Esophagus squamous epithelium (tissue), 5 donors: ENCODE measurements around the gene C5orf24. TPM values are rescaled to one million over a fixed set of nuclear protein-coding genes. Genes with fewer than 3 reads are reported as not detected.

Source experiments
- DNase-seq: peaks from one replicate; lab custom pipeline; 2025; lab: John Stamatoyannopoulos, UW
- H3K27ac ChIP-seq, 4 donors: fragments of 200-600 bp; sonication (generic); one replicate each; pipeline ENCODE4 v1.5.1; 2016 to 2019; ENCODE audit warnings: mild to moderate bottlenecking in 1 of 4
- H3K27me3 ChIP-seq, 4 donors: fragments of 200-600 bp; sonication (generic); 1 replicate in 3 of 4; 2 replicates in 1 of 4; pipeline versions ENCODE4 v1.5.1 to v1.6.0; 2017 to 2021; ENCODE audit warnings: antibody characterized with exemption in 1 of 4
- H3K36me3 ChIP-seq, 3 donors: fragments of 200-600 bp; sonication (generic); one replicate each; pipeline ENCODE4 v1.5.1; 2016 to 2019
- H3K4me1 ChIP-seq, 3 donors: fragments of 200-600 bp; sonication (generic); one replicate each; pipeline ENCODE4 v1.5.1; 2017 to 2019
- H3K4me3 ChIP-seq, 4 donors: fragments of 200-600 bp; sonication (generic); 1 replicate in 3 of 4; 2 replicates in 1 of 4; pipeline ENCODE4 v1.5.1; 2016 to 2019; ENCODE audit warnings: mild to moderate bottlenecking in 2 of 4, moderate library complexity in 1 of 4
- H3K9me3 ChIP-seq, 3 donors: fragments of 200-600 bp; sonication (generic); one replicate each; pipeline ENCODE4 v1.5.1; 2016 to 2019
- POLR2A ChIP-seq, 4 donors: fragments of 450-650 bp; IDR thresholded peaks; one replicate each; pipeline ENCODE4 v1.6.1; 2017; ENCODE audit warnings: antibody characterized with exemption in 4 of 4, mild to moderate bottlenecking in 4 of 4, moderate library complexity in 3 of 4
- WGBS, 2 donors: methylation state at CpG; one replicate each; pipeline ENCODE4 v1.1.5; 2018; 5-methylcytosine and 5-hydroxymethylcytosine counted together
- intact Hi-C: fragments of 100-400 bp; cut with DNase I; formaldehyde crosslinking; loops from one replicate; pipeline ENCODE4 v1.15.0; 2022
- total RNA-seq, 4 donors: library from RNA; depleted of rRNA; stranded (reverse); fragments of >200 nt; gene quantifications; one replicate each; pipeline ENCODE4 v1.1.0, GENCODE V29; 2016
- TF ChIP-seq, protein P1 (sequence below), 6 experiments: fragments of 450-650 bp in 4 of 6; fragments of 200-600 bp in 2 of 6; sonication (generic) in 2 of 6; IDR thresholded peaks; one replicate each; pipeline ENCODE4 v1.5.1; 2016 to 2019; ENCODE audit warnings: antibody characterized with exemption in 6 of 6, mild to moderate bottlenecking in 4 of 6, moderate library complexity in 4 of 6
- donor health status: DM: yes; HTN: yes; CAD: no.

The C5orf24 gene
- total RNA-seq, 4 donors from 2014 or later = 17.9 to 36.2 (median 24.7) TPM

DNA sequence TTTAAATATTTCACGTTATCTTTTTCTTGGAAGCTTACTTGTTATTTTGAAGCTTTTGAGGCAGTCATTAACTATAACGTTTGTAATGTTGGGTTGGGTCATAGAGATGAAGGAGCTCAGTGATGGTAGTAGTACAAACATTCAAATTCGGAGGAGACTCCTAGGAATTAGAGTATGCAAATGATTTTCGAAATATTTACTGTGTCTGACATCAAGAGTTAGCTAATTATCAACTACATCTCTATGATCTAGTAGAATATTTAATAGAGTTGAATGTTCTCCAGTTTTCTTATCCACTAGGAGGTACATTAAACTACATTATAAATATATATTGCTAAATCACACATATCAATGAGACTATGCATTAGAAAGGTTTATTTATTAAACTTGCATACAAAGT, 28.8 kb upstream of the C5orf24 start:
- no peak for DNase-seq
- Histone ChIP-seq H3K27me3 (no peaks in the 10 kb centered on the region), H3K4me1 (no peaks in the 10 kb centered on the region), H3K27ac (no peak overlapping the region), H3K9me3 (no peaks in the 10 kb centered on the region), H3K4me3 (no peak overlapping the region), H3K36me3 (peaks cover 3 to 100% (median 38%) of the 10 kb centered on the region in 3 donors)
- 84 to 89% methylated on average over 4 of the region's 4 CpGs for WGBS, 2 donors
- TF ChIP-seq, protein P1, sequence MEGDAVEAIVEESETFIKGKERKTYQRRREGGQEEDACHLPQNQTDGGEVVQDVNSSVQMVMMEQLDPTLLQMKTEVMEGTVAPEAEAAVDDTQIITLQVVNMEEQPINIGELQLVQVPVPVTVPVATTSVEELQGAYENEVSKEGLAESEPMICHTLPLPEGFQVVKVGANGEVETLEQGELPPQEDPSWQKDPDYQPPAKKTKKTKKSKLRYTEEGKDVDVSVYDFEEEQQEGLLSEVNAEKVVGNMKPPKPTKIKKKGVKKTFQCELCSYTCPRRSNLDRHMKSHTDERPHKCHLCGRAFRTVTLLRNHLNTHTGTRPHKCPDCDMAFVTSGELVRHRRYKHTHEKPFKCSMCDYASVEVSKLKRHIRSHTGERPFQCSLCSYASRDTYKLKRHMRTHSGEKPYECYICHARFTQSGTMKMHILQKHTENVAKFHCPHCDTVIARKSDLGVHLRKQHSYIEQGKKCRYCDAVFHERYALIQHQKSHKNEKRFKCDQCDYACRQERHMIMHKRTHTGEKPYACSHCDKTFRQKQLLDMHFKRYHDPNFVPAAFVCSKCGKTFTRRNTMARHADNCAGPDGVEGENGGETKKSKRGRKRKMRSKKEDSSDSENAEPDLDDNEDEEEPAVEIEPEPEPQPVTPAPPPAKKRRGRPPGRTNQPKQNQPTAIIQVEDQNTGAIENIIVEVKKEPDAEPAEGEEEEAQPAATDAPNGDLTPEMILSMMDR (IDR thresholded peaks at IDR 0.05) = no peak
- TF ChIP-seq POLR2A (IDR thresholded peaks at IDR 0.05) = no peak
- intact Hi-C loops = no loop called here

DNA sequence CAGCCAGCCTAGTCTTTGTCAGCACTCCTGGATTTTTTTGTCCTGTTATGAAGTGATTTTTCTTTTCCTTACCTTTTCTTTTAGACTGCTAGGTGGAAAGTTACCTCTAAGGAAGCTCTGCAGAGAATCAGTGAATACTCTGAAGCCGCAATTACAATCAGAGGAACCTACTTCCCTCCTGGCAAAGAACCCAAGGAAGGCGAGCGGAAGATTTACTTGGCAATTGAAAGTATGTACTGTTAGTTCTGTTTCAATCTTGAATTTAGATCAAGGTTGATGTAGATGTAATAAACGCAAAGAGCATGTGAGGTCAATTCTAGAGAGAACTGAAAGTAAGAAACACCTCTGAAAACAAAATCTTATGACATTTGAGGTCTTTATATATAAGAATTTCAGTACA, 27.0 kb upstream of the C5orf24 start:
- intact Hi-C loops = no loop called here
- Histone ChIP-seq H3K27ac (no peak overlapping the region), H3K9me3 (no peaks in the 10 kb centered on the region), H3K4me3 (no peak overlapping the region), H3K4me1 (no peaks in the 10 kb centered on the region), H3K27me3 (no peaks in the 10 kb centered on the region), H3K36me3 (peaks cover 3 to 100% (median 36%) of the 10 kb centered on the region in 3 donors)
- DNase-seq = no peak
- WGBS, 2 donors = 79 to 90% methylated on average over 4 of the region's 4 CpGs
- no peak for TF ChIP-seq POLR2A (IDR thresholded peaks at IDR 0.05)
- TF ChIP-seq, protein P1 (IDR thresholded peaks at IDR 0.05) = no peak

DNA sequence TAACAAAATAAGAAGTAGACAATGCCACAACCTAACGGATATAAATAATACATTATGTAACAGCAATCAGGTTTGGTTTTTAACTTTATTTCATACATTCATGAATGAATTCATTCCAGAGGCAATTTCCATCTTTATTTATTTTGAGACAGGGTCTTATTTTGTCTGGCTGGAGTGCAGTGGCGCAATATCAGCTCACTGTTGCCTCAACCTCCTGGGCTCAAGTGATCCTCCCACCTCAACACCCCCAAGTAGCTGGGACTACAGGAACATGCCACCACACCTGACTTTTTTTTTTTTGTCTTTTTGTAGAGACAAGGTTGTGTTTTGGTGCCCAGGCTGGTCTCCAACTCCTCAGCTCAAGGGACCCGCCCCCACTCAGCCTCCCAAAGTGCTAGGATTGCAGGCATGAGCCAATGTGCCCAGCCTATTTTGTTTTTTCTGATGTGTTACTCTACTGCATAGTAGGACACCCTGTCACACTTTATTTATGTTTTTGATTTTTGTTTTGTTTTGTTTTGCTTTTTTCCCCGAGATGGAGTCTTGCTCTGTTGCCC, 26.3 kb upstream of the C5orf24 start:
- intact Hi-C loops = no loop called here
- Histone ChIP-seq H3K27ac (no peak overlapping the region), H3K36me3 (peaks cover 3 to 100% (median 33%) of the 10 kb centered on the region in 3 donors), H3K27me3 (no peaks in the 10 kb centered on the region), H3K9me3 (no peaks in the 10 kb centered on the region), H3K4me1 (no peaks in the 10 kb centered on the region), H3K4me3 (no peak overlapping the region)
- no peak for TF ChIP-seq POLR2A (IDR thresholded peaks at IDR 0.05)
- TF ChIP-seq, protein P1 (IDR thresholded peaks at IDR 0.05) = no peak
- 91% methylated on average over 4 of the region's 4 CpGs for WGBS, 2 donors
- DNase-seq = no peak

DNA sequence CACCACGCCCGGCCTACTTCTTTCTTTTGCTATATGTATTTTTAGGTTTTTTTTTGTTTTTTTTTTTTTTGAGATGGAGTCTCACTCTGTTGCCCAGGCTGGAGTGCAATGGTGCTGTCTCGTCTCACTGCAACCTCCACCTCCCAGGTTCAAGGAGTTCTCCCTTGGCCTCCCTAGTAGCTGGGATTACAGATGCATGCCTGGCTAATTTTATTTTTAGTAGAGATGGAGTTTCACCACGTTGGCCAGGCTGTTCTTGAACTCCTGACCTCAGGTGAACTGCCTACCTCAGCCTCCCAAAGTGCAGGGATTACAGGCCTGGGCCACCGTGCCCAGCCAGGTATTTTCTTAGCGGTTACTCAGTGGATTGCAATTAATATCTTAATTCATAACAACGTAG, 23.9 kb upstream of the C5orf24 start:
- 83 to 87% methylated on average over 6 to 7 of the region's 7 CpGs for WGBS, 2 donors
- no peak overlapping the region for H3K4me3 ChIP-seq
- intact Hi-C loops = no loop called here
- TF ChIP-seq, protein P1 (IDR thresholded peaks at IDR 0.05) = no peak
- TF ChIP-seq POLR2A (IDR thresholded peaks at IDR 0.05) = no peak
- peaks cover 3 to 100% (median 33%) of the 10 kb centered on the region in 3 donors for H3K36me3 ChIP-seq
- no peak for DNase-seq
- no peaks in the 10 kb centered on the region for H3K4me1 ChIP-seq
- no peaks in the 10 kb centered on the region for H3K27me3 ChIP-seq
- no peaks in the 10 kb centered on the region for H3K9me3 ChIP-seq
- H3K27ac ChIP-seq = no peak overlapping the region

DNA sequence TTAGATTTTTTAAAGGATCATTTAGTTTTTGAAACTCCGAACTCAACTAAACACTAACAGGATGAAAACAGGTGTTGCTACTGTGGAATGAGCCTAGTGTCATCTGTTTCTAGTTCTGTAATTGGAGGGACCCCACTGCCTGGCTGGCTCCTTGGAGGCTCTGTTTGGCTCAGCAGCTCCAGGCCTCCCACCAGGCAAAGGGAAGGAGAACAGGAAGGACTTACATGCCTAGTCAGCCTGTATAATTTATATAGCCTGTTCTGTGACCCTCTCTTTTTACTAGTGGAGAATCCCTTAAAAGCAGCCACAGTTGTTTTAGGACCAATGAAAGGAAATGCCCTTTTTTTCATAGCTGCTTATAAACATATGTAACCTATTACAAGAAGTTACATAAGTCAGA, 21.1 kb upstream of the C5orf24 start:
- peaks cover 0 to 100% (median 26%) of the 10 kb centered on the region in 3 donors for H3K36me3 ChIP-seq
- no peak for TF ChIP-seq POLR2A (IDR thresholded peaks at IDR 0.05)
- TF ChIP-seq, protein P1 (IDR thresholded peaks at IDR 0.05) = no peak
- H3K4me3 ChIP-seq = no peak overlapping the region
- no peaks in the 10 kb centered on the region for H3K27me3 ChIP-seq
- 92 to 100% methylated on average over 1 of the region's 1 CpG for WGBS, 2 donors
- H3K9me3 ChIP-seq = no peaks in the 10 kb centered on the region
- no peak for DNase-seq
- H3K4me1 ChIP-seq = no peaks in the 10 kb centered on the region
- intact Hi-C loops = no loop called here
- no peak overlapping the region for H3K27ac ChIP-seq
